OCI-LY7 (cell line): ENCODE results near the gene CEP131. TPM values are rescaled to one million over a fixed set of nuclear protein-coding genes. Genes with fewer than 3 reads are reported as not detected.

Experiments
- BruUV-seq: library from RNA; stranded (reverse); fragments of 400-500 nt; replicated peaks from 2 replicates; lab custom pipeline; 2021; lab: Mats Ljungman, UMichigan
- CTCF ChIA-PET: fragments of 300-600 bp; sonication (Branson Sonifier 250); formaldehyde crosslinking; loops from one replicate; lab custom pipeline; 2022; ENCODE audit warnings: antibody characterized with exemption; ENCODE audit not compliant: unreplicated experiment; lab: Charles Lee
- POLR2A ChIA-PET: fragments of 300-600 bp; sonication (Branson Sonifier 250); formaldehyde crosslinking; loops from one replicate; lab custom pipeline; 2022; ENCODE audit warnings: antibody characterized with exemption; lab: Charles Lee
- DNase-seq: peaks from one replicate; pipeline ENCODE4 v3.0.0-alpha.2; 2015; ENCODE audit warnings: low spot score
- H2AFZ ChIP-seq: fragments of 200-600 bp; sonication (generic), shearing (Covaris generic); 2 replicates; pipeline ENCODE4 v1.6.1; 2014; ENCODE audit warnings: mild to moderate bottlenecking, antibody characterized with exemption, low read length, moderate library complexity
- H3K27ac ChIP-seq: fragments of 200-600 bp; sonication (generic); 2 replicates; pipeline ENCODE4 v1.5.1; 2014; ENCODE audit warnings: mixed run types, low read depth, mild to moderate bottlenecking, moderate library complexity, low read length, inconsistent platforms; ENCODE audit not compliant: poor library complexity, severe bottlenecking
- H3K36me3 ChIP-seq: fragments of 200-600 bp; sonication (generic); 2 replicates; pipeline ENCODE4 v1.6.1; 2014; ENCODE audit warnings: mild to moderate bottlenecking, antibody characterized with exemption, low read length, moderate library complexity, mixed read lengths; ENCODE audit not compliant: insufficient read depth
- H3K4me1 ChIP-seq: fragments of 200-600 bp; sonication (generic); 2 replicates; pipeline ENCODE4 v1.5.1; 2014; ENCODE audit warnings: mild to moderate bottlenecking, low read length; ENCODE audit not compliant: insufficient read depth, poor library complexity, severe bottlenecking
- H3K4me2 ChIP-seq: fragments of 200-600 bp; sonication (generic); 2 replicates; pipeline ENCODE4 v1.6.1; 2014; ENCODE audit warnings: mild to moderate bottlenecking, low read length
- H3K4me3 ChIP-seq: fragments of 200-600 bp; sonication (generic); 2 replicates; pipeline ENCODE4 v1.5.1; 2014; ENCODE audit warnings: mild to moderate bottlenecking, low read depth, low read length; ENCODE audit not compliant: poor library complexity, severe bottlenecking
- H3K79me2 ChIP-seq: fragments of 200-600 bp; sonication (generic); 2 replicates; pipeline ENCODE4 v1.6.1; 2016; ENCODE audit warnings: low read depth, mild to moderate bottlenecking, low read length, moderate library complexity, mixed read lengths; ENCODE audit not compliant: insufficient read depth
- H3K9me2 ChIP-seq: fragments of 200-600 bp; sonication (generic); 2 replicates; pipeline ENCODE4 v1.6.1; 2016; ENCODE audit warnings: mild to moderate bottlenecking, low read length, mixed read lengths; ENCODE audit not compliant: insufficient read depth
- H3K9me3 ChIP-seq: fragments of 200-600 bp; sonication (generic); 2 replicates; pipeline ENCODE4 v1.6.1; 2014; ENCODE audit warnings: mild to moderate bottlenecking, mixed run types, low read length, mixed read lengths
- H4K20me1 ChIP-seq: fragments of 200-600 bp; sonication (generic); 2 replicates; pipeline ENCODE4 v1.6.1; 2014; ENCODE audit warnings: mild to moderate bottlenecking, antibody characterized with exemption, low read length, moderate library complexity, mixed read lengths; ENCODE audit not compliant: insufficient read depth
- EZH2phosphoT487 ChIP-seq: fragments of 200-600 bp; sonication (generic); IDR thresholded peaks from 2 replicates; pipeline ENCODE4 v1.6.1; 2018; ENCODE audit warnings: low read depth, borderline replicate concordance, mild to moderate bottlenecking, mixed run types, antibody characterized with exemption, low read length, moderate library complexity, mixed read lengths
- intact Hi-C: fragments of 100-400 bp; cut with micrococcal nuclease; formaldehyde crosslinking; loops from one replicate; pipeline ENCODE4 v1.10.0; 2022; ENCODE audit not compliant: unreplicated experiment
- total RNA-seq, 2 experiments: library from RNA; depleted of rRNA in 1 of 2; stranded (reverse); fragments of >200 nt in 1 of 2; shearing (Covaris generic) in 1 of 2; gene quantifications; 2 replicates each; pipeline ENCODE4 v1.2.3, GENCODE V29; 2014 to 2022
- TF ChIP-seq, protein P1 (sequence below): fragments of 200-600 bp; sonication (generic); conservative IDR thresholded peaks from 2 replicates; pipeline ENCODE4 v1.5.1; 2014; ENCODE audit warnings: mild to moderate bottlenecking, antibody characterized with exemption, low read length, moderate library complexity, mixed read lengths

The CEP131 gene
- total RNA-seq, 2 experiments from 2014 or later = 32.9 to 38.6 TPM

DNA sequence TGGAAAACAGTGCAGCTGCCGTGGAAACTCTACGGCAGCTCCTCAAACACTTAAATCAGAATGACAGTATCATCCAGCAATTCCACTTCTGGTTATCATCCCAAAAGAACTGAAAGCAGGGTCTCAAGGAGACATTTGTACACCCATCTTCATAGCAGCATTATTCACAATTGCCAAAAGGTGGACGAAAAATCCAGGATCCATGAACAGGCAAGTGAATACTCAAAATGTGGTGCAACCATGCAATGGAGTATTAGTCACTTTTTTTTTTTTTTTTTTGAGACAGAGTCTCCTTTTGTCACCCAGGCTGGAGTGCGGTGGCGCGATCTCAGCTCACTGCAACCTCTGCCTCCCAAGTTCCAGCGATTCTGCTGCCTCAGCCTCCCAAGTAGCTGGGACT is 46.1 kb downstream of the CEP131 start:
- no peak overlapping the region for H3K27ac ChIP-seq
- intact Hi-C loops = no loop called here
- CTCF ChIA-PET = no interaction called here
- no peak overlapping the region for H3K4me3 ChIP-seq
- TF ChIP-seq, protein P1, sequence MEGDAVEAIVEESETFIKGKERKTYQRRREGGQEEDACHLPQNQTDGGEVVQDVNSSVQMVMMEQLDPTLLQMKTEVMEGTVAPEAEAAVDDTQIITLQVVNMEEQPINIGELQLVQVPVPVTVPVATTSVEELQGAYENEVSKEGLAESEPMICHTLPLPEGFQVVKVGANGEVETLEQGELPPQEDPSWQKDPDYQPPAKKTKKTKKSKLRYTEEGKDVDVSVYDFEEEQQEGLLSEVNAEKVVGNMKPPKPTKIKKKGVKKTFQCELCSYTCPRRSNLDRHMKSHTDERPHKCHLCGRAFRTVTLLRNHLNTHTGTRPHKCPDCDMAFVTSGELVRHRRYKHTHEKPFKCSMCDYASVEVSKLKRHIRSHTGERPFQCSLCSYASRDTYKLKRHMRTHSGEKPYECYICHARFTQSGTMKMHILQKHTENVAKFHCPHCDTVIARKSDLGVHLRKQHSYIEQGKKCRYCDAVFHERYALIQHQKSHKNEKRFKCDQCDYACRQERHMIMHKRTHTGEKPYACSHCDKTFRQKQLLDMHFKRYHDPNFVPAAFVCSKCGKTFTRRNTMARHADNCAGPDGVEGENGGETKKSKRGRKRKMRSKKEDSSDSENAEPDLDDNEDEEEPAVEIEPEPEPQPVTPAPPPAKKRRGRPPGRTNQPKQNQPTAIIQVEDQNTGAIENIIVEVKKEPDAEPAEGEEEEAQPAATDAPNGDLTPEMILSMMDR = no peak
- no peak for TF ChIP-seq EZH2phosphoT487
- H3K79me2 ChIP-seq = no peaks in the 10 kb centered on the region
- peaks cover 5% of the 10 kb centered on the region for H3K4me1 ChIP-seq
- H3K9me2 ChIP-seq = no peaks in the 10 kb centered on the region
- H3K36me3 ChIP-seq = no peaks in the 10 kb centered on the region
- H3K9me3 ChIP-seq = peaks cover 10% of the 10 kb centered on the region; the same call in 1 of the 2 replicates
- POLR2A ChIA-PET = interaction anchor here (0.7 kb wide), 1 partner anchor 481 kb away, joined by 3 read pairs; no protein-coding TSS in a partner anchor
- no peaks in the 10 kb centered on the region for H4K20me1 ChIP-seq
- DNase-seq = no peak
- no peak overlapping the region for H2AFZ ChIP-seq
- no peak overlapping the region for H3K4me2 ChIP-seq
- BruUV-seq = no TSS peak

DNA sequence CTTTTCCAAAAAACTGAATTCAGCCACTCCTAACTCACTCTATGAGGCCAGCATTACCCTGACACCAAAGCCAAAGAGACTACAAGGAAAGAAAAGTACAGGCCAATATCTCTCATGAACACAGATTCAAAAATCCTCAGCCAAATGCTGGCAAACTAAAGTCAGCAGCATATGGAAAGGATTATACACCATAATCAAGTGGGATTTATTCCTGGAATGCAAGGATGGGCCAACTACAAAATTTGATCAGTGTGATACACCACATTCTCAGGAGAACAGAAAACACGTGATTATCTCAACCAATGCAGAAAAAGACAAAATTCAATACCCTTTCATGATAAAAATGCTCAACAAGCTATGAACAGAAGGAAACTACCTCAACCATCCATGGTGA is 49.0 kb downstream of the CEP131 start:
- H3K79me2 ChIP-seq = no peaks in the 10 kb centered on the region
- ChIA-PET CTCF (no interaction called here), POLR2A (no interaction called here)
- H3K27ac ChIP-seq = no peak overlapping the region
- H3K9me3 ChIP-seq = peaks cover 10% of the 10 kb centered on the region; the same call in 1 of the 2 replicates
- intact Hi-C loops = no loop called here
- no peaks in the 10 kb centered on the region for H4K20me1 ChIP-seq
- no peak overlapping the region for H3K4me2 ChIP-seq
- no peak overlapping the region for H3K4me3 ChIP-seq
- no TSS peak for BruUV-seq
- no peaks in the 10 kb centered on the region for H3K9me2 ChIP-seq
- no peak overlapping the region for H2AFZ ChIP-seq
- no peaks in the 10 kb centered on the region for H3K4me1 ChIP-seq
- H3K36me3 ChIP-seq = no peaks in the 10 kb centered on the region
- no peak for DNase-seq
- no peak for TF ChIP-seq EZH2phosphoT487
- TF ChIP-seq, protein P1 = no peak

DNA sequence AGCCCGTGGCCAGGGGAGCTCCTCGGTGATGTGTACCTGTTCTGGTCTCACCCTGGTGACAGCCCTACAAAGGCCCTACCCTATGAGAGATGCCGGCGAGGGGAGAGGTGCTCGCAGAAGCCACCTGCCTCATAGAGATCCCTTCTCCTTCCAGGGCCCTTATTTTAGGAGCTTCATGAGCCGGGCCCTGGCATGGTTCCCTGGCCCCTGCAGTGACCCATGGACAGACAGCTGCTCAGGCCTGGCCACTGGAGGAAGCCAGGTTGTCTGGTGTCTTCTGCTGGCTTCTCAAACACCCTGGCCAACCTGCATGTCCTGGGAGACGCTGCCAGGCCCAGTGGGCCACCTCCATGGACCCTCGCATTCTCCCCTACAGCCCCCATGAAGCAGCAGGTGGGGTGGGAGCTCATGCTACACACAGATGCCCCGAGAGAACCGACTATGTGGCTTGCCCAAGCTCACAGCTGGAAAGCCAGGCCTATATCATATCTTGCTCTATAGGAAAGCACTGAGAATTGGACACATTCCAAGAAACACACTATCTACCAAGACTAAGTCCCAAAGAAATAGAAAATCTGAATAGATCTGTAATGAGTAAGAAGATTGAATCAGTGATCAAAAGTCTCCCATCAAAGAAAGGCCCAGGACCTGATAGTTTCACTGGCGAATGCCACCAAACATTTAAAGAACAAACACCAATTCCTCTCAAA is 49.6 kb downstream of the CEP131 start:
- intact Hi-C loops = no loop called here
- BruUV-seq = no TSS peak
- no peak overlapping the region for H3K4me2 ChIP-seq
- ChIA-PET CTCF (no interaction called here), POLR2A (no interaction called here)
- no peak overlapping the region for H3K4me3 ChIP-seq
- H2AFZ ChIP-seq = no peak overlapping the region
- DNase-seq = no peak
- no peaks in the 10 kb centered on the region for H3K4me1 ChIP-seq
- H3K36me3 ChIP-seq = no peaks in the 10 kb centered on the region
- TF ChIP-seq, protein P1 = no peak
- no peak for TF ChIP-seq EZH2phosphoT487
- no peak overlapping the region for H3K27ac ChIP-seq
- no peaks in the 10 kb centered on the region for H4K20me1 ChIP-seq
- no peaks in the 10 kb centered on the region for H3K9me2 ChIP-seq
- H3K9me3 ChIP-seq = peaks cover 10% of the 10 kb centered on the region; the same call in 1 of the 2 replicates
- no peaks in the 10 kb centered on the region for H3K79me2 ChIP-seq
